ENCODE measurements around the gene NTF4.
A peak's percentile ranks its signal among the peaks of the same experiment; 100 is the strongest.
"Not testable (repeated sequence)": the region's sequence is repeated elsewhere in the genome, so short reads cannot be mapped to it uniquely, and the experiment has no call there.

The NTF4 gene

GRCh38 chr19:49086296-49086695, 21.7 kb upstream of the NTF4 start:
- no peak for DNase-seq

- no peak for DNase-seq
Observed at GRCh38 chr19:49085868-49086232, 21.2 kb upstream of the NTF4 start.

- DNase-seq = peak; percentile 98
Observed at GRCh38 chr19:49085020-49085867, 20.6 kb upstream of the NTF4 start, which contains the start of gene SNRNP70. Gene SNRNP70, plus strand, starts transcription at chr19:49085451. Its CDS starts 964 bp downstream, at chr19:49086415.

- no peak for DNase-seq
Observed at GRCh38 chr19:49084206-49085019, 19.8 kb upstream of the NTF4 start.

GRCh38 chr19:49081273-49081672, 16.7 kb upstream of the NTF4 start:
- no peak for DNase-seq

GRCh38 chr19:49080392-49080791, 15.8 kb upstream of the NTF4 start:
- no peak for DNase-seq

GRCh38 chr19:49074869-49075268, 10.3 kb upstream of the NTF4 start:
- DNase-seq = not testable (repeated sequence)

GRCh38 chr19:49073514-49074378, 9.1 kb upstream of the NTF4 start:
- no peak for DNase-seq

- no peak for DNase-seq
Observed at GRCh38 chr19:49071860-49072547, 7.4 kb upstream of the NTF4 start.

- DNase-seq = no peak
Observed at GRCh38 chr19:49070416-49070815, 5.8 kb upstream of the NTF4 start.

- no peak for DNase-seq
Observed at GRCh38 chr19:49069026-49069425, 4.4 kb upstream of the NTF4 start.

GRCh38 chr19:49067554-49067953, 2.9 kb upstream of the NTF4 start:
- DNase-seq = no peak

- no peak for DNase-seq
Observed at GRCh38 chr19:49065905-49066512, 1.4 kb upstream of the NTF4 start.

- no peak for DNase-seq
Observed at GRCh38 chr19:49064029-49064629, 489 bp downstream of the NTF4 start.

- no peak for DNase-seq
Observed at GRCh38 chr19:49061445-49061844, 3.2 kb downstream of the NTF4 start.

GRCh38 chr19:49061000-49061399, 3.6 kb downstream of the NTF4 start:
- no peak for DNase-seq

- no peak for DNase-seq
Observed at GRCh38 chr19:49059053-49059452, 5.6 kb downstream of the NTF4 start.

- no peak for DNase-seq
Observed at GRCh38 chr19:49058562-49058961, 6.1 kb downstream of the NTF4 start.

GRCh38 chr19:49057636-49058234, 6.9 kb downstream of the NTF4 start, which contains the start of gene CGB7:
Gene CGB7, minus strand, starts transcription at chr19:49057749. Its CDS starts 2,374 bp downstream, at chr19:49055375.
- DNase-seq = no peak

- not testable (repeated sequence) for DNase-seq
Observed at GRCh38 chr19:49056902-49057596, 7.6 kb downstream of the NTF4 start.
